GM23338 (cell line): ENCODE data around the gene FBXO47. TPM values are rescaled to one million over a fixed set of nuclear protein-coding genes. Genes with fewer than 3 reads are reported as not detected.
A peak's percentile ranks its signal among the peaks of the same experiment; 100 is the strongest.

ENCODE experiments used
- ATAC-seq: fragments of 200-7000 bp; cut with Tn5 transposase; 3 replicates; pipeline ENCODE4 v1.9.1; 2020
- DNase-seq: peaks from one replicate; pipeline ENCODE4 v3.0.0-alpha.2; 2015; ENCODE audit warnings: low spot score
- H2AFZ ChIP-seq: fragments of 200-600 bp; sonication (generic); 2 replicates; pipeline ENCODE4 v1.8.0; 2016; ENCODE audit warnings: antibody characterized with exemption, mild to moderate bottlenecking, moderate library complexity
- H3F3A ChIP-seq: fragments of 200-600 bp; sonication (generic); replicated peaks from 2 replicates; pipeline ENCODE4 v1.8.0; 2017; ENCODE audit warnings: antibody characterized with exemption, mixed run types, low read depth
- H3K27ac ChIP-seq: fragments of 200-600 bp; sonication (generic); 2 replicates; pipeline ENCODE4 v1.6.1; 2016; ENCODE audit warnings: low read depth
- H3K27me3 ChIP-seq: fragments of 200-600 bp; sonication (generic); 2 replicates; pipeline ENCODE4 v1.8.0; 2016; ENCODE audit warnings: mild to moderate bottlenecking, mixed run types, moderate library complexity; ENCODE audit not compliant: insufficient read depth
- H3K36me3 ChIP-seq: fragments of 200-600 bp; sonication (generic); 2 replicates; pipeline ENCODE4 v1.8.0; 2016; ENCODE audit warnings: mild to moderate bottlenecking; ENCODE audit not compliant: insufficient read depth
- H3K4me1 ChIP-seq: fragments of 200-600 bp; sonication (generic); 2 replicates; pipeline ENCODE4 v1.8.0; 2016; ENCODE audit warnings: mild to moderate bottlenecking, moderate library complexity; ENCODE audit not compliant: insufficient read depth
- H3K4me2 ChIP-seq: fragments of 200-600 bp; sonication (generic); 2 replicates; pipeline ENCODE4 v1.7.1; 2017; ENCODE audit warnings: mixed run types
- H3K4me3 ChIP-seq: fragments of 200-600 bp; sonication (generic); 2 replicates; pipeline ENCODE4 v1.6.1; 2016; ENCODE audit warnings: mixed run types
- H3K79me2 ChIP-seq: fragments of 200-600 bp; sonication (generic); replicated peaks from 2 replicates; pipeline ENCODE4 v1.8.0; 2017; ENCODE audit warnings: mild to moderate bottlenecking; ENCODE audit not compliant: insufficient read depth
- H3K9me2 ChIP-seq: fragments of 200-600 bp; sonication (generic); 2 replicates; pipeline ENCODE4 v1.8.0; 2017; ENCODE audit not compliant: insufficient read depth
- H4K20me1 ChIP-seq: fragments of 200-600 bp; sonication (generic); replicated peaks from 2 replicates; pipeline ENCODE4 v1.8.0; 2017; ENCODE audit warnings: mild to moderate bottlenecking; ENCODE audit not compliant: insufficient read depth
- H3K27ac Mint-ChIP-seq: 2 replicates; pipeline ENCODE4 v1.8.0; 2020; ENCODE audit warnings: inconsistent platforms, mild to moderate bottlenecking, moderate library complexity, mixed read lengths
- H3K27me3 Mint-ChIP-seq: 3 replicates; pipeline ENCODE4 v1.8.0; 2022; ENCODE audit warnings: low read depth, mild to moderate bottlenecking, moderate library complexity, mixed read lengths, inconsistent platforms; ENCODE audit not compliant: insufficient read depth, poor library complexity
- H3K36me3 Mint-ChIP-seq: 3 replicates; pipeline ENCODE4 v1.8.0; 2021; ENCODE audit warnings: low read depth, mild to moderate bottlenecking, inconsistent platforms, moderate library complexity, mixed read lengths
- H3K4me1 Mint-ChIP-seq: 3 replicates; pipeline ENCODE4 v1.8.0; 2020; ENCODE audit warnings: mild to moderate bottlenecking, inconsistent platforms, mixed read lengths
- H3K4me3 Mint-ChIP-seq: 3 replicates; pipeline ENCODE4 v1.8.0; 2021; ENCODE audit warnings: moderate library complexity, mild to moderate bottlenecking, inconsistent platforms, mixed read lengths
- H3K9me3 Mint-ChIP-seq: 3 replicates; pipeline ENCODE4 v1.8.0; 2020; ENCODE audit warnings: moderate library complexity, mild to moderate bottlenecking, inconsistent platforms, mixed read lengths
- CREB1 ChIP-seq: fragments of 250-450 bp; sonication (Bioruptor Pico); IDR thresholded peaks from 2 replicates; pipeline ENCODE4 v1.5.0; 2020; ENCODE audit warnings: low read depth, mild to moderate bottlenecking, moderate library complexity
- CTCF ChIP-seq, 2 experiments: fragments of 200-600 bp in 1 of 2; sonication (generic) in 1 of 2; conservative IDR thresholded peaks; 2 replicates each; pipeline versions ENCODE4 v1.5.1 to v1.6.1; 2016 to 2017; ENCODE audit warnings: antibody characterized with exemption in 2 of 2, low read depth in 2 of 2, mild to moderate bottlenecking in 2 of 2, moderate library complexity in 1 of 2
- EZH2 ChIP-seq: fragments of 200-600 bp; sonication (generic); IDR thresholded peaks from one replicate; pipeline ENCODE4 v1.8.0; 2017; ENCODE audit warnings: antibody characterized with exemption, mild to moderate bottlenecking, low read depth; ENCODE audit not compliant: unreplicated experiment
- REST ChIP-seq: IDR thresholded peaks from one replicate; pipeline ENCODE4 v1.6.1; 2018; ENCODE audit warnings: antibody characterized with exemption; ENCODE audit not compliant: unreplicated experiment
- ZNF114 ChIP-seq: fragments of 250-450 bp; sonication (Bioruptor Pico); IDR thresholded peaks from 2 replicates; pipeline ENCODE4 v1.5.0; 2020; ENCODE audit warnings: mild to moderate bottlenecking, moderate library complexity
- polyA plus RNA-seq: library from polyadenylated mRNA; unstranded; fragments of >200 nt; fragmentation: Nextera tagmentation; extraction: Ambion mirVana; gene quantifications from 2 replicates; pipeline ENCODE4 v1.2.1, GENCODE V29; 2016
- total RNA-seq: library from RNA; depleted of rRNA; stranded (reverse); fragments of >200 nt; shearing (Covaris generic); gene quantifications from 2 replicates; pipeline ENCODE4 v1.2.3, GENCODE V29; 2014

The FBXO47 gene
- total and polyA plus RNA-seq, 2 experiments from 2014 or later: not detected

- TF ChIP-seq CREB1 (CRISPR knock-in tag) (no peak), CTCF (conservative IDR thresholded peaks at IDR 0.05; ENCODE audit: low read depth in 2 of 2) (no peak), EZH2 (no peak), ZNF114 (CRISPR knock-in tag) (no peak)
Observed at GRCh38 chr17:38907930-38908675, 59.1 kb downstream of the FBXO47 start (continued).

GRCh38 chr17:38906460-38907228, 60.6 kb downstream of the FBXO47 start:
- Histone ChIP-seq H4K20me1 (peaks cover 36% of the 10 kb centered on the region), H3K9me2 (no peaks in the 10 kb centered on the region), H3K27ac (peak overlapping the region; percentile 55), H3F3A (no peaks in the 10 kb centered on the region), H3K27me3 (no peaks in the 10 kb centered on the region), H2AFZ (no peak overlapping the region), H3K4me2 (no peak overlapping the region), H3K4me3 (no peak overlapping the region), H3K36me3 (no peaks in the 10 kb centered on the region; the same call in 1 of the 2 replicates), H3K4me1 (peaks cover 10% of the 10 kb centered on the region; the same call in 1 of the 2 replicates), H3K79me2 (peaks cover 46% of the 10 kb centered on the region)
- Mint-ChIP-seq H3K4me3 (no peak overlapping the region), H3K4me1 (peaks cover 17% of the 10 kb centered on the region), H3K27ac (no peak overlapping the region; the same call in 1 of the 2 replicates), H3K9me3 (no peaks in the 10 kb centered on the region), H3K27me3 (no peaks in the 10 kb centered on the region), H3K36me3 (peaks cover 34% of the 10 kb centered on the region)
- no peak for DNase-seq
- TF ChIP-seq REST (no peak), CTCF (conservative IDR thresholded peaks at IDR 0.05; ENCODE audit: low read depth in 2 of 2) (0 out of 4 replicates have a peak, but pooled peaks of 1 of the 2 experiments have one; percentile 10)
- ATAC-seq: peak; percentile 23; the same call in 2 of the 3 replicates
